ENCODE measurements around the gene NCK2.
A peak's percentile ranks its signal among the peaks of the same experiment; 100 is the strongest.

The NCK2 gene

GRCh38 chr2:105786231-105787230 is 41.8 kb downstream of the NCK2 start:
- in situ Hi-C loops (cut with MboI; ENCODE audit: low pct_unique_long_range_greater_than_20kb, low sequenced_read_pairs, unreplicated experiment), result no loop called here
- no peak for DNase-seq (ENCODE audit: low spot score)
- TF ChIP-seq CTCF (IDR thresholded peaks at IDR 0.05; ENCODE audit: extremely low read depth, insufficient read depth, missing control alignments), result no peak

GRCh38 chr2:105787376-105788318 is 42.9 kb downstream of the NCK2 start:
- no peak for TF ChIP-seq CTCF (IDR thresholded peaks at IDR 0.05; ENCODE audit: extremely low read depth, insufficient read depth, missing control alignments)
- in situ Hi-C loops (cut with MboI; ENCODE audit: low pct_unique_long_range_greater_than_20kb, low sequenced_read_pairs, unreplicated experiment), result no loop called here
- DNase-seq (ENCODE audit: low spot score), result no peak

- no peak for TF ChIP-seq CTCF (IDR thresholded peaks at IDR 0.05; ENCODE audit: extremely low read depth, insufficient read depth, missing control alignments)
- in situ Hi-C loops (cut with MboI; ENCODE audit: low pct_unique_long_range_greater_than_20kb, low sequenced_read_pairs, unreplicated experiment), result no loop called here
Observed at GRCh38 chr2:105788670-105789290, 44.1 kb downstream of the NCK2 start.

GRCh38 chr2:105789745-105790460 is 45.2 kb downstream of the NCK2 start:
- TF ChIP-seq CTCF (IDR thresholded peaks at IDR 0.05; ENCODE audit: extremely low read depth, insufficient read depth, missing control alignments), result peak; percentile 46
- in situ Hi-C loops (cut with MboI; ENCODE audit: low pct_unique_long_range_greater_than_20kb, low sequenced_read_pairs, unreplicated experiment), result no loop called here
- DNase-seq (ENCODE audit: low spot score), result peak; percentile 45

More at GRCh38 chr2:105788670-105789290, 44.1 kb downstream of the NCK2 start:
- no peak for DNase-seq (ENCODE audit: low spot score)

GRCh38 chr2:105790461-105791149 is 45.9 kb downstream of the NCK2 start:
- TF ChIP-seq CTCF (IDR thresholded peaks at IDR 0.05; ENCODE audit: extremely low read depth, insufficient read depth, missing control alignments), result no peak
- in situ Hi-C loops (cut with MboI; ENCODE audit: low pct_unique_long_range_greater_than_20kb, low sequenced_read_pairs, unreplicated experiment), result no loop called here

More at GRCh38 chr2:105790461-105791149, 45.9 kb downstream of the NCK2 start:
- no peak for DNase-seq (ENCODE audit: low spot score)
